CD4-positive, alpha-beta T cell treated with Interleukin-17A for 1 hour (primary cell): Measurements from ENCODE around the gene NOP14.
"Not testable (repeated sequence)": the region's sequence is repeated elsewhere in the genome, so short reads cannot be mapped to it uniquely, and the experiment has no call there.

Source experiments
- DNase-seq: peaks from one replicate; pipeline ENCODE4 v3.0.0-alpha.2; 2020

Gene NOP14

DNA sequence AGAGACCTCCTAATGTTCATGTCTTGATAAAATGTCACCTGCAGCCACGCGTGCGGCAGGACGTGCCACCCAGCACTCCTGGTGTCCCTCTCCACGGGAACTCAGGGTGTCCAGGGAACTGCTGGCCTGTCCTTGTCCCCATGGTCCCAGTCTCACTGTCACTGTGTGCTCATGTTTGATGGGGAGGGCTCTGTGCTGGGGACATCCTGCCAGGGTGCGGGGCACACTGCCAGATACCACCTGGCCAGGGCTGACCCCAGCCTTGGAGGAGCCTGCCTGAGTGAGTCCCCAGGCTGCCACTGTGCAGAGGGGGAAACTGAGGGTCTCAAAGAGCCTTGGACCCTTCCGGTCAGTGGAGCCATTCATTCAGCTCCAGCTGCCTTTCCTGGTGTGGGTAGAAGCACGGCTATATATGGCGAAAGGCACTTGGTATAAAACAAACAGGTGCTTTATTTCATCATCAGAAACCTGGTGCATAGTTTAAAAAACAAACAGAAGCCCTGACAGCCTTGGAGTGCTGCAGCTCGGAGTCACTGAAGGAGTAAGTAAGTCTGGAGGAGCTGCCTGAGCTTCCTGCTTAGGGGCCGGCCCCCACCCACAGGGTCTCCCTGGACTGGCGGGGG is 33.0 kb downstream of the NOP14 start:
- no peak for DNase-seq

DNA sequence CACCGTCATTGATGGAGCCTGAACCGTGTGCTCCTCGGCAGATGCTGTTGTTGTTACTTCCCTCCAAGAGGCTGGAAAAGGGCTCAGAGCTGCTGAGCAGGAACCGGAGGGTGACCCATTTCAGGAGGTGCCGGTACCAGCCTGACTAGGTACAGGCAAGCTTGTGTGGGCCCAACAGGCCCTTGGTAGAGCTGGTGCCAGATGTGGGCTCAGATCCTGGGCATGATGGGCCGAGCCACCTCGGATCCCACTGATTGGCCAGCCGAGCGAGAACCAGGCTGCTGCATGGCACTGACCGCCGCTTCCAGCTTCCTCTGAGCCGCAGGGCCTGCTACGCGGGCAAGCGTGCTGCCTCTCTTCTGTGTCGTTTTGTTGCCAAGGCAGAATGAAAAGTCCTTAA is 33.7 kb downstream of the NOP14 start:
- no peak for DNase-seq

DNA sequence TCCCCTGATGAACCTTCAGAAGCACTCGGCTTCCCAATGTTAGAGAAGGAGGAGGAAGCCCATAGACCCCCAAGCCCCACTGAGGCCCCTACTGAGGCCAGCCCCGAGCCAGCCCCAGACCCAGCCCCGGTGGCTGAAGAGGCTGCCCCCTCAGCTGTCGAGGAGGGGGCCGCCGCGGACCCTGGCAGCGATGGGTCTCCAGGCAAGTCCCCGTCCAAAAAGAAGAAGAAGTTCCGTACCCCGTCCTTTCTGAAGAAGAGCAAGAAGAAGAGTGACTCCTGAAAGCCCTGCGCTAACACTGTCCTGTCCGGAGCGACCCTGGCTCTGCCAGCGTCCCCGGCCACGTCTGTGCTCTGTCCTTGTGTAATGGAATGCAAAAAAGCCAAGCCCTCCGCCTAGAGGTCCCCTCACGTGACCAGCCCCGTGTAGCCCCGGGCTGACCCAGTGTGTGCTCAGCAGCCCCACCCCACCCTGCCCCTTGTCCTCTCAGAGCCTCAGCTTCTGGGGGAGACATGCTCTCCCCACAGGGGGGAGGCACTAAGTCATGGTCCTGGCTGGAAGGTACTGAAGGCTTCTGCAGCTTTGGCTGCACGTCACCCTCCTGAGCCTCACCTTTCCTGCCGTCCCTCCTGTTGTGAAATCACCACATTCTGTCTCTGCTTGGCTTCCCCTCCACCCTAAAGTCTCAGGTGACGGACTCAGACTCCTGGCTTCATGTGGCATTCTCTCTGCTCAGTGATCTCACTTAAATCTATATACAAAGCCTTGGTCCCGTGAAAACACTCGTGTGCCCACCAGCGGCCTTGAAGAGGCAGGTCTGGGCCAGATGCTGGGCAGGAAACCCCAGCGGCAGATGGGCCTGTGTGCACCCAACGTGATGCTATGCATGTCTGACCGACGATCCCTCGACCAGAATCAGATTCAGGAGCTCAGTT is 34.7 kb downstream of the NOP14 start:
- DNase-seq, result no peak

DNA sequence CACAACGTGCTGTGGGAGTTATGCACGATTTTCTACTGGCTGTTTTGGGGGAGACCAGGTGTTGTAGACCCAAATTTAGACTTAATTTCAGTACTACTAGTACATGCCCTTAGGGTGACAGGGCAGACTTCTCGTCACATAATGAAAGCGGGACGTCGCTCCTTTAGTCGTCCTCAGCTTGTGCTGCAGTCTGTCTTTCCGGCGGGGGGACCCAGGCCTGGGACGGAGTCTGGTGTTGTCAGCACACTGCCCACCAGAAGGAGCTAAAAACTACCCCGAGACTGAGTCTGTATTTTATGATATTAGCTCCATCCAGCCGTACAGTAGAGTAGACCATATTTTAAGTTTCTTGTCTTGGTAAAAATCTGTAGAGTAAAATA is 35.5 kb downstream of the NOP14 start:
- DNase-seq, result no peak

DNA sequence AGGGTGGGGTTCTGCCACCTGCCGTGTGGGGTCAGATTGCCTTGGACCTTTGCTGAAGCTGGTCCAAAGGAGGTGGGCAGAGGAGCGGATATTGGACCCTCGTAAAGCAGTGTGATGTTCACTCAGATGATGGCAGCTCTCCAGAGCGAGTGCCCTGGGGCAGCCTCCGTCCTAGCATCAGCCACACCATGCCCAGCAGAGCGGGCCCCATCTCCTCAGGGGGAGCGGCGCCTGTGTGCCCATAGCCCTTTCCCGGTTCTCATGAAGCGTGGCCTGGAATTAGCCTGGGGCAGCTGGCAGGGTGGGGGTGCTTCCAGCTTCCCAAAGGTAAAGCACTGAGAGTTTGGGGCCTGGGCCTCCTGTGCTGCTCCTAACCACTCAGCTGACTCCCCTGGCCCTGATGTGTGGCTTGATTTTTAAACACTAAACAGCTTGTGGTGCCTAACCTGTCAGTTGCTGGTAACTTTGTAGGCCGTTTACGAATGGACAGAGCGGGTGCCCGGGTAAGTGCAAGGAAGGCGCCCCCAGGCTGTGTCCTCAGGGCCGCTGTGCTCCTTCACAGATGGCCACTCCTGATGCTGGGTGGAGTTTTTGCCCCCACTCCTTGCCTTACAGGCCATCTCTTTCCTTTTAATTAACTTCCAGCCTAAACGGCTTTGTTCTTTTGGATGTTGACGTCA is 36.0 kb downstream of the NOP14 start:
- no peak for DNase-seq

DNA sequence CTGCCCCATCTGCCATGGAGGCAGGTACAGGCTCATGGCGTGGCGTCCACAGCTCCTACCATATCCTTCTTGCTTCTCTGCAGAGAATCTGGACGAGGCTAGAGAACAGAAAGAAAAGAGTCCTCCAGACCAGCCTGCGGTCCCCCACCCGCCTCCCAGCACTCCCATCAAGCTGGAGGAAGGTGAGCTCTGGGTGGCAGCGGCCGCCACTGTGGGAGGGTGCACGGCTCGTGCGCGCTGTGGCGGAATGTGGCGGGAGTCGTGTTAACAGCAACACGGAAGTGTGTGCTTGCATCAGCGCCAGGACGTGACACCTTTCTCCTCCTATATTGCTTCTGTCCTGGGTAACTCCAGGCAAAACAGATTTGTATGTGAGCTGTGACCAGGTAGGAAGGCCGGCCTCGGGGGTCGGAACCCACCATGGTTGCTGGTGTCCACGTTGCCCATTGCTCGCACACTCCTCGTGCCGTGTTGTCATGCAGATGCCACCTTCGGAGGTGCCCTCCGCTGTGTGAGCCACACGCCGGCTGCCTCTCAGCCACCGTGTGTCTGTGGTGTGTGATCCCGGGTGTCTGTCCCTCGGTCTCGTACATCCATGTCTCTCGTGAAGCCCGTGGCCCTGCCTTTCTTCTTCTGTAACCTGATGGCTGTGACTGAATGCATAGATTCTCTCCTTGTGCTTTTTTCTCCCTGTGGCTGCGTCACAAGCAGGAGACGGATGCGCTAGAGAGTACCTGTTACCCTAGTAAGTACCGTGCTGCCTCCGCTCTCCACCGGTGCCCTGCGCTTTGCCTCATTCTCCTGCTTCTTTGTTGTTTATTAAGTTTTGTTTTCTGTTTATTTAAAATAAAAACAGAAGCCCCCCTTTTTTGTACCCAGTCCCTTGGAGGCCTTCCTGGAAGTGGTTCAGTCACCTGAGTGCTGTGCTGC is 37.0 kb downstream of the NOP14 start:
- no peak for DNase-seq

DNA sequence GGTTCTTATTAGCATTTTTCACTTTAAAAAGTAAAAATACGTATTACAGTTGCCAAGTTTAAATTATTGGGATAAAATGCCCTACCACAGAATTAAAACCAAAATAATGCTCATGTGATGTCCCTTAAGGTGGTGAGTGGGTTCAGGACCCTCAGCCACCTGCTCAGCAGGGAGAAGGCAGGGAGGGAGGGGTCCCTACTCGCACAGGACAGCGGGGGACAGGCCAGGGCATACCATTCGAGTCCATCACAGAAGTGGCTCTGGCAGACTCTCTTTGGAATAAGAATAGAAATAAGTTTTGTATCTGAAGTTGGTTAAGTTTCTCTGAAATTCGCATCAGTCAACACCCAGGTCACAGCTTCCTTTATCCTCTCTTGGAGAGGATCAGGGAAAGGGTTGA is 37.7 kb downstream of the NOP14 start:
- no peak for DNase-seq

DNA sequence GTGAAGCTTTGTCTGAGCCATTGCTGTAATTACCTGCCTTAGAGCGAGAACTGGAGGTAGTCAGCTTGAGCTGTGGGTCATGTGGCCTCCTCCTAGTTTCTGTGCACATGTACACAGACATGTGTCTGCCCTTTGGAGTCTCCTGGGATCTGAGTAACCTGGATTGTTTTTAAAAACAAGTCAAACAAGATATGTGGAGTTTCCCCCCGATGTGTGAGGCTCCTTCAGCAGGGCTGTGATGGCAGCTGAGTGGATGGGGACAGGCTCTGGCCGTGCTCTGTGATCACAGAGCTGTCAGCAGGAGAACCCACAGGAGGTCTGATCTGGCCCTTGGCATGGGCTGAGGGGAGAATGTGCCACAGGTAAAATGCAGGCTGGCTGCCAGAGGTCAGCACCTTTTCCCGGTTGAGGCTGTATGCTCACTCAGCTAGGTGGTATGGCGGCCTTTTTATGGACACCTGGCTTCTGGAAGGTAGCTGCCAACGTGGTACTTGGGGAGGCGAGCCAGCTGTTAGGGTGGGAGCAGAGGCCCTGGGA is 38.4 kb downstream of the NOP14 start:
- no peak for DNase-seq

DNA sequence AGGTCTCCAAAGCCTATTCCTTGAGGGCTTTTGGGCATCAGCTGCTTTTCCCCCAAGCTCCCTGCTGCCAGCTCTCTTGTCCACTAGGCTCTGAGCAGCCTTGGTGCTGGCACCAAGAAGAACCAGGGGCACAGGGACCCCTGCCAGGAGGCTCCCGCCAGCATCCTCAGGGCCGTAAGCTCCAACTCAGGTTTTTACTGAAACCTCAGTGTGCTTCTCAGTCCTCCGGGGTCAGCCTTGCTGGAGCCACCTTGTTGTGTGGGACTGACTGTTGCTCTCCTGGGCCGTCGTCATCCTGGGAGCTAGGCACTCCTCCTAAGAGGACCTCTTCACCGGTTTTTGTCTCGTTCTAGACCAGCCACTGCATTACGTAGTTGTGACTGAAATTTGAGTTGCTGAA is 38.9 kb downstream of the NOP14 start:
- DNase-seq, result no peak

DNA sequence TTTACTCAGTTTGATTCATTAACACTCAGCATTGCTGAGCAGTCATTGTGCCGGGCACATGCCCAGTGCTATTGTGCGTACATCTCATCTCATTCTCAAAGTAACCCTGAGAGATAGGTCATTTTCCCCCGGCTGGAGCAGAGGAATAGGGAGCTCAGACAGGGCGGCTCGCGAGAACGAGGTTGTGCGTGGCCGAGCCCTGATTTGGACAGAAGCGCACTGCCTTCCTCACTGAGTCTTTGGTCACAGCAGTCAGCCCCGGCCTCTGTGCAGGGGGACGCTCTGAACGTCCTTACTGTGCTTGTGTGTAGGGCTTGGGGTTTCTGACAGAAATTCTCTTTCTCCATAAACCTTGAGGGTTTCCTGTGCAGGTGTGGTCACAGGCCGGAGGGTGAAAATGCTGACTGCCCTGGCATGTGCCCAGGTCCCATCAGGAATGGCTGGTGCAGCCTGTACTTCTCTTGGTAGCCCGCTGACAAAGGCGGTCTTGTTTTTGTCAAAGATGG is 39.5 kb downstream of the NOP14 start:
- no peak for DNase-seq

DNA sequence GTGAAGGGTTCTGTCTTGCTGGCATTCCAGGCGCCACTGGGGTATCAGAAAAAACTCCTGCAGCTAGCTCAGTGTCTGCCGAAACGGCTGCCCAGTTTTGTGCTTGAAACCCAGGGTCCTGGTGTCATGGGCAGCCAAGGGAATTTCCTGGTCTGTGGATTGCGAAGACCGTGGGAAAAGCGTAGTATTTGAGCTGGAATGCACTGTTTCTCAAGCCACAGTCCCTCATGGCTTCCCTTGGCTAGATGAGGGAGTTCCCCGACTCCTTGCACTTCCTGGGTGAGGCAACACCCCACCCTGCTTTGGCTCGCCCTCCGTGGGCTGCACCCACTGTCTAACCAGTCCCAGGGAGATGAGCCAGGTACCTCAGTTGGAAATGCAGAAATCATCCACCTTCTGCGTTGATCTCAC is 40.1 kb downstream of the NOP14 start:
- DNase-seq, result peak; percentile 23

DNA sequence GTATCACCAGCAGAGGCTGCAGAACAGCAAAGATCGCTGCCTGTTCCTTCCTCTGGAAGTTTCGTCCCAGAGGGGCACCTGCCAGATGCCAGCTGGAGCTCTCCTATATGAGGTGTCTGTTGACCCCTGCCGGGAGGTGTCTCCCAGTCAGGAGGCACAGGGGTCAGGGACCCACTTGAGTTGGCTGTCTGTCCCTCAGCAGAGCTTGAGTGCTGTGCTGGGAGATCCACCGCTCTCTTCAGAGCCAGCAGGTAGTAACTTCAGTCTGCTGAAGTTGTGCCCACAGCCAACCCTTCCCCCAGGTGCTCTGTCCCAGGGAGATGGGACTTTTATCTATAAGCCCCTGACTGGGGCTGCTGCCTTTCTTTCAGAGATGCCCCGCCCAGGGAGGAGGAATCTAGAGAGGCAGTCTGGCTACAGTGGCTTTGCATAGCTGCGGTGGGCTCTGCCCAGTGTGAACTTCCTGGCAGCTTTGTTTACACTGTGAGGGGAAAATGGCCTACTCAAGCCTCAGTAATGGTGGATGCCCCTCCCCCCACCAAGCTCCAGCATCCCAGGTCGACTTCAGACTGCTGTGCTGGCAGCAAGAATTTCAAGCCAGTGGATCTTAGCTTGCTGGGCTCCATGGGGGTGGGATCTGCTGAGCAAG is 40.6 kb downstream of the NOP14 start:
- DNase-seq, result peak; percentile 58

DNA sequence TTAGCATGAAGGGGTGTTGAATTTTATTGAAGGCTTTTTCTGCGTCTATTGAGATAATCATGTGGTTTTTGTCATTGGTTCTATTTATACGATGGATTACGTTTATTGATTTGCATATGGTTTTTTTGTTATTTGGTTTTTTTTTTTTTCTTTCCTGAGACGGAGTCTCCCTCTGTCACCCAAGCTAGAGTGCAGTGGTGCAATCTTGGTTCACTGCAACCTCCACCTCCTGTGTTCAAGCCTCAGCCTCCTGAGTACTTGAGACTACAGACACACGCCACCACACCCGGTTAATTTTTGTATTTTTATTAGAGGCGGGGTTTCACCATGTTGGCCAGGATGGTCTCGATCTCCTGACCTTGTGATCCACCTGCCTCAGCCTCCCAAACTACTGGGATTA is 44.5 kb downstream of the NOP14 start:
- DNase-seq, result not testable (repeated sequence)

DNA sequence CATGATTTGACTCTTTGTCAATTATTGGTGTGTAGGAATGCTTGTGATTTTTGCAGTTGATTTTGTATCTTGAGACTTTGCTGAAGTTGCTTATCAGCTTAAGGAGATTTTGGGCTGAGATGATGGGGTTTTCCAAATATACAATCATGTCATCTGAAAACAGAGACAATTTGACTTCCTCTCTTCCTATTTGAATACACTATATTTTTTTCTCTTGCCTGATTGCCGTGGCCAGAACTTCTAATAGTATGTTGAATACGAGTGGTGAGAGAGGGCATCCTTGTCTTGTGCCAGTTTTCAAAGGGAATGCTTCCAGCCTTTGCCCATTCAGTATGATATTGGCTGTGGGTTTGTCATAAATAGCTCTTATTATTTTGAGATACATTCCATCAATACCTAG is 44.9 kb downstream of the NOP14 start:
- not testable (repeated sequence) for DNase-seq

DNA sequence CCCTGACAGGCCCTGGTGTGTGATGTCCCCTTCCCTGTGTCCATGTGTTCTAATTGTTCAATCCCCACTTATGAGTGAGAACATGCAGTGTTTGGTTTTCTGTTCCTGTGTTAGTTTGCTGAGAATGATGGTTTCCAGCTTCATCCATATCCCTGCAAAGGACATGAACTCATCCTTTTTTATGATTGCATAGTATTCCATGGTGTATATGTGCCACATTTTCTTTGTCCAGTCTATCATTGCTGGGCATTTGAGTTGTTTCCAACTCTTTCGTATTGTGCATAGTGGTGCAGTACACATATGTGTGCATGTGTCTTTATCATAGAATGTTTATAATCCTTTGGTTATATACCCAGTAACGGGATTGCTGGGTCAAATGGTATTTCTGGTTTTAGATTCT is 46.5 kb downstream of the NOP14 start:
- DNase-seq, result not testable (repeated sequence)

DNA sequence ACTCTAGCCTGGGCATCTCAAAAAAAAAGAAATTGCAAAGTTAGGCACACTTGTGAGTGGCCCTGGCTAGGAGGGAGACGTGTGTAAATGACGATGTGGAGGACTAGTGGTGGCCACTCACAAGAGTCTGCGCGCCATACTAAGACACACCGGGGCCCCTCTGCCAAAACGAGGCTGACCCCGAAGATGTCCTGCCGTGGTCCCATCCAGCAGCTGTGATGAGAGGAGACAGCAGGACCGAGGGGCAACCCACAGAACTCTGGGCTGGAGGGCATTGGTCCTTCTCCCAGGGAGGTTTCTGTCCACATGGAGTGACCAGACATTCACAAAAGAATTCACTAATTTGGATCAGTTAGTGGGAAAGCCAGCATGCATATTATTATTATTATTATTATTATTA is 47.4 kb downstream of the NOP14 start:
- DNase-seq, result no peak

DNA sequence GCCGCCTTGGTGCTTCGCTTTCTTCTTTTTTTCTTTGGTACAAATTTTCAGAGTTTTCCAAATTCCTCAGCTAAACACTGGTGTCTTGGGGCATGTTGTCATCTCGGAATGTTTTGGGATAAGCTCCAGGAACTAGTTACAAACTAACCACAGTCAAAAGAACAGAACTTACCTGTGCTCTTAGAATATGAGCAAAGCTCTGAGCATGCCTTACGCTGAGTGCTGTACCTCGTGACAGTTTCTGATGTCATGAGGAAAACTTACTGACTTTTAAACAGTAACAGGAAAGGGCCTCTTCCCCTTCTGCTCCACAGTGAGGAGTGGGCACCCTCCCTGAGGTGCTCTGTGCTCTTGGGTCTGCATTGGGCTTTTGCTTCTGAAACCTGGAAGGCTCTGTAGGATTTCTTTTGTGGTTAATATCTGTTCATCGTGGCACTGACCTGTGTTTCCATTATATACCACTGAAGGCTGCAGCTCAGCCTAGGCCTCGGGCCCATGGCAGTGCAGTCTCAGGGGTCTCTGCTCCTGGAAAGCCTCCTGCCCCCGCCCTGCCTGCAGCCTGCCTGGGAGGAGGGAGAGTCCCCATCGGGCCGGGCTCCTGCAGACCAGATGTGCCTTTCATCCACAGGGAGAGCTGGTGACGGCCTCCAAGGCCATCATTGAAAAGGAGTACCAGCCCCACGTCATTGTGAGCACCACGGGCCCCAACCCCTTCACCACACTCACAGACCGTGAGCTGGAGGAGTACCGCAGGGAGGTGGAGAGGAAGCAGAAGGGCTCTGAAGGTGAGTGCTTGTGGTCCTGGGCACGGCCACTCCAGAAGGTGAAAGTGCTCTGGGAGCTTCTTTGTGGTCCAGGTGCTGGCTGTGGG is 48.7 kb downstream of the NOP14 start:
- DNase-seq, result no peak

DNA sequence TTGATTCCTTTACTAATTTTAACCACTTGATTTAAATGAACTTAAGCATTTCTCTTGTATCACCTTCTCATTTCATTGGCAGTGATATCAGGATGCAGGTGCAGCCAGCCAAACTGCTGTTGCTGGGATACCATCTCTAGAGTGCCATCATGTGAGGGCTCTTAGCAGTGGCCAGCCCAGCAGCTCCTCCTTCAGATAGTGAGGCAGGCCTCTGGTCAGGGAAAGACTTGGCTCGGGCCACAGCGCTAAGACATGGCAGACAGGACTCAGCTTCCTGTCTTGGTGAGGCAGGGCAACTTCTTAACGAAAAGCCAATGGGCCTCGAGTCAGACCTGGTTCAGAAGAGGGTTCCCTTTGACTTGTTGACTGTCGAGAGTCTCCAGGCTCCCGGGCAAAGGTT is 50.0 kb downstream of the NOP14 start:
- DNase-seq, result no peak

DNA sequence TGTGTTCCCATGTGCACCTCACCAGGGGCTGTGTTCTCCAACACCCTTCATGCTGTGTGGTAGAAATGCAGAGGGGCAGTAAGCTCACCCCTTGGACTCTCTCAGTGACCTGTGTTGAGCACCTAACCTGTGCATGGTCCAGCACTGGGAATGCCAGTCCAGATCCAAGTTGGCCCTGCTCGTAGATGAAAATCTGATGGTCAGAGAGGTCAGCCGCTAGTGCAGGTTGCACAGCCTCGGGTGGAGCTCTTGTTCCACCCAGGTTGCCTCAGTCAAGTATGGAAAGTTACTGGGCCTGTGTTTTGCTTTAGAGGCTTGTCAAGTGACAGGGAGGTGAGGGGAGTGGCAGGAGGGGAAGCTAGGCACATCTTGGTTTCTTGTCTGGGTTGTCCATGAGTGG is 51.3 kb downstream of the NOP14 start:
- DNase-seq, result no peak

DNA sequence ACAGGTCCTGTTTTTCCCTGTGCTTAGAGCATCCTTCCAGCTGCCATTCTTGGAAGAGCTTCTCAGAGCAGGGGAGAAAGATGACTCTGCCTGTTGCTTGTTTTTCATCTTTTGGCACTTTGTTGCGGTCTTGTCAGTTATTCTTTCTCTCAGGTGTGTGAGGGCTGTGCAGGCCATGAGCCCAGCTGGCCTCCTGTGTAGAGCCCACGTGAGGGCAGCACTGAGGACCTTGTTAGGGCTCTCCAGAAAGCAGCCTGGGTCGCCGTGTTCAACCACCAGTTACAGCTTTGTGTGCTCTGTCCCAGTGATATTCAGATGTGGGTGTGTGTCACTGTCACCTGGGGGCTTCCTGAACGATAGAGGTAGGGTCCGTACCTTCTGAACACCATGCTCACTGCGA is 52.8 kb downstream of the NOP14 start:
- DNase-seq, result no peak

DNA sequence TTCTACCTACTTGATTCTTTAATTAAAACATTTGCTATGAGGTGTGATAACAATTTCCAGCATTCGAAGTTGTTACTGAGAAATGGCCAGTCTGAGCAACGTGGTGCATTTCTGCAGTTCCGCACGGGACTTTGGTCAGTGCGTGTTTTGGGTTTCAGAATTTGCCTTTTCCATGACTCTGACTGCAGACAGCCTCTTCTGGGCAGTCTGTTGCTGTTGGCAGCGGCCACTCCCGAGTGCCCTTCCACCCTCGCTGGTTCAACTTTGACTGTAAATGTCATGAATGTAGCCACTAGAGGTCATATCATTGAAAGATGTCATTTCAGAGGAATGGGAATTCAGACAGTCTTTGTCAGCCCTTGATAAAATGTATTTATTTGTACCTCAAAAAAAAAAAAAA is 53.6 kb downstream of the NOP14 start:
- no peak for DNase-seq
